GM12873 (cell line): ENCODE measurements around the gene FETUB.

Experiments
- TF ChIP-seq, protein P1 (sequence below): IDR thresholded peaks from 2 replicates; pipeline ENCODE4 v1.5.1; 2012; ENCODE audit warnings: low read depth, mild to moderate bottlenecking, moderate library complexity, low read length, control low read depth; ENCODE audit not compliant: insufficient read depth; ENCODE audit errors: missing control alignments

FETUB gene

DNA sequence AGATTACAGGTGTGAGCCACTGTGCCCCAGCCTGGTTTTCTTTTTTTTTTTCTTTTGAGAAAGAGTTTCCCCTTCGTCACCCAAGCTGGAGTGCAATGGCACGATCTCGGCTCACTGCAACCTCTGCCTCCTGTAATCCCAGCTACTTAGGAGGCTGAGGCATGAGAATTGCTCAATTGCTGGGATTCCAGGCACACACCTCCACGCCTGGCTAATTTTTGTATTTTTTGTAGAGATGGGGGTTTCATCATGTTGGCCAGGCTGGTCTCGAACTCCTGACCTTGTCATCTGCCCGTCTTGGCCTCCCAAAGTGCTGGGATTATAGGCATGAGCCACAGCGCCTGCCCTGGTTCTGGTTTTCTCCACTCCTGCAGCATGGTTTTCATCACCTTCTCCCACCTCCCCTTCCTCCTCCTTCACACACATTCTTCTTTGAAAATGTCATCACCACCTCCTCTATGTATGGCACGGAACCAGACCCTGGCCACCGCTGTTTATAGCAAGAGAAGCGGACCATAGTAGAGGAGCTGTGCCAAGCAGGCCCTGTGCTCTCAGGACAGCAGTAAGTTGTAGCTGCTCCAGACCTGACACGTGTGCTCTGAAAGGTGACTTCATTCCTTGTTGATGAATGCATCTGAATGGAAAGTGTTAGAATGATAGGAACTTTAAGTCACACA, 42.0 kb upstream of the FETUB start:
- TF ChIP-seq, protein P1, sequence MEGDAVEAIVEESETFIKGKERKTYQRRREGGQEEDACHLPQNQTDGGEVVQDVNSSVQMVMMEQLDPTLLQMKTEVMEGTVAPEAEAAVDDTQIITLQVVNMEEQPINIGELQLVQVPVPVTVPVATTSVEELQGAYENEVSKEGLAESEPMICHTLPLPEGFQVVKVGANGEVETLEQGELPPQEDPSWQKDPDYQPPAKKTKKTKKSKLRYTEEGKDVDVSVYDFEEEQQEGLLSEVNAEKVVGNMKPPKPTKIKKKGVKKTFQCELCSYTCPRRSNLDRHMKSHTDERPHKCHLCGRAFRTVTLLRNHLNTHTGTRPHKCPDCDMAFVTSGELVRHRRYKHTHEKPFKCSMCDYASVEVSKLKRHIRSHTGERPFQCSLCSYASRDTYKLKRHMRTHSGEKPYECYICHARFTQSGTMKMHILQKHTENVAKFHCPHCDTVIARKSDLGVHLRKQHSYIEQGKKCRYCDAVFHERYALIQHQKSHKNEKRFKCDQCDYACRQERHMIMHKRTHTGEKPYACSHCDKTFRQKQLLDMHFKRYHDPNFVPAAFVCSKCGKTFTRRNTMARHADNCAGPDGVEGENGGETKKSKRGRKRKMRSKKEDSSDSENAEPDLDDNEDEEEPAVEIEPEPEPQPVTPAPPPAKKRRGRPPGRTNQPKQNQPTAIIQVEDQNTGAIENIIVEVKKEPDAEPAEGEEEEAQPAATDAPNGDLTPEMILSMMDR = no peak

DNA sequence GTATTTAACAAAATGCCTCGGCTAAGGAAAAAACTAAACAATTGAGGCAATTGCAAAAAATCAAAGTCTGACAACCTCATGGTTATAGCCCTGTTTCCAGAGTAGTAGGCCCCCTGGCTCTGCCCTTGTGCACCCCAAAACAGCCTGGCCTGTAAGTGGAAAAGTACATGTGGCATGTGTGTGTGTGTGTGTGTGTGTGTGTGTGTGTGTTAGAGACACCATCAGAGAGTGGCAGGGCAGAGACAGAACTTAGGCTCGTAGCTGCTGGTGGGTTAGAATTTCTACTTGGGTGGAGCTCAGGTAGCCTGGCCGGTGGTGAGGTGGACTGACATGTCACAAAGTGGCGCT, 41.4 kb upstream of the FETUB start:
- TF ChIP-seq, protein P1 = no peak

DNA sequence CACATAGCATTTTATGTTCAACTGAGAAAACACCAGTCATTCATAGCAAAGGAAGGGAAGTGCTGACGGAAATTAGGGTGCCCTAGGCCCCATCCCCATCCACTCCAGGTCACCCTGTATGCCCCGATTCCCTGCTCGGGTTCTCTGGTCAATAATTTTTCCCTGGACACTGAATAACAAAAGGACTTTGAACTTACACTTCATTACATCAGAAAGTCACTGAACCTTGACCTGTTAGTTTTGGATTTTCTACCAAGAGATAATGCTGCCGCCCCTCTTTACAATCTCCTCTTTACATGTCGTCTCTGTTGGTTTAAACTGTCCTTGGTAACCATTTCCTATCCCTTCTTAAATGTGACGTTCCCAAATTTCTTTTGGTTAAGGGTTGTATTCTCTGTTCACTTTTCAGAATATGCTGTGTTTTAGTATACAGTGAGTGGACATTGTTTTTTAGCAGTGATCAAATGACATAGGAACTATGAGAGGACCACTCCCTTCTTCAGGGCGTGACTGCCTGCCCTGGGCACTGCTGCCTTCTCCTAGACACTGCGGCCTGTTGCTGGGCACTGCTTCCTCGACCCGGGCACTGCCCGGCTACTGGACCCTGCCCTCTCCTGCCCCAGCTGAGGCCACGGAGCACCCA, 40.9 kb upstream of the FETUB start:
- TF ChIP-seq, protein P1 = no peak

DNA sequence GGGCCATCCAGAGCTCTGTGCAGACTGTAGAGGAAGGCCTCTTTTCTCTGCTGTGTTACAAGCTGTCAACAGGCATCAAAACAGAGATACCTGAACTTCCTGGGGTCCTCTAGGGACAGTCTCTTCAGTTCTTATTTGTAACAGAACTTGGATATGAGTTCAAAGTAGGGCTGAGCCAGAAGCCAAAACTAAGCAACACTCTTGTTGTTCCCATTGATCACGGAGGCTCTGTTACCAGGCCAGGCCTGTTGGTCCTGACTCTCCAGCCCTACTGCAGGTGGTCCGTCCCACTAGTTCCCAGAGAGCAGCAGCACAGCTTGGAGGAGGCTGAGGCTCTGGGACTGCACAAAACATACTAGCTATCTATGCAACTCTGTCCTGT, 40.4 kb upstream of the FETUB start:
- TF ChIP-seq, protein P1 = no peak

DNA sequence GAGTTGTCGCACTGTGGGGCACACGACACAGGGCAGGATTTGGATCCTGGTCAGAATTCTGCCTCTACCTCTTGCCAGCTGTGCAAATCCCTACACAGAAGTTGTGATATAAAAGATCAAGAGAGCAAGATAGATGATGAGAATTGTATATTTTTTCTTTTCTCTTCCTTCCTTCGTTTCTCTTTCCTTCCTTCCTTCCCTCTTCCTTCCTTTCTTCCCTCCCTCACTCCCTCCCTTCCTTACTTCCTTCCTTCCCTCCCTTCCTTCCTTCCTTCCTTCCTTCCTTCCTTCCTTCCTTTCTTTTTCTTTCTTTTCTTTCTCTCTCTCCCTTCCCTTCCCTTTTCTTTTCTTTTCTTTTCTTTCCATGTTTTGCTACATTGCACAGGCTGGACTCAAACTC, 39.3 kb upstream of the FETUB start:
- TF ChIP-seq, protein P1 = no peak

DNA sequence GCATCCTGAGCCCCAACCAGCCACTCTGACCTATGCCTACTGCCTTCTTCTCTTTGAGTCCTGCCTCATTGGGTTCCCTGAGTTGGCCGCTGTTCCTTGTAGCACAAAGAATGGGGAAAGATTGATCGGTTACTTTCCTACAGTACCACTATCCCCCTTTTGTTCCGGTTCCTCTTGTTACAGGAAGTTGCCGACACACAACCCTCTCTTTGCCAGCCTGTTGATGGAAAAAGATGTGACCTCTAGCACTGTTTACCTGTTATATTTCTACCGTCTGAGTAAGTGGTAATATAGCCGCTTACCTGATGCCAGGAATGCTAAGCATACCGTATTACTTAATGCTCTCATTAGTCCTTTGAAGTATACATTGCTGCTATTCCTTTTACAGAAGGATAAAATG, 37.0 kb upstream of the FETUB start:
- TF ChIP-seq, protein P1 = no peak

DNA sequence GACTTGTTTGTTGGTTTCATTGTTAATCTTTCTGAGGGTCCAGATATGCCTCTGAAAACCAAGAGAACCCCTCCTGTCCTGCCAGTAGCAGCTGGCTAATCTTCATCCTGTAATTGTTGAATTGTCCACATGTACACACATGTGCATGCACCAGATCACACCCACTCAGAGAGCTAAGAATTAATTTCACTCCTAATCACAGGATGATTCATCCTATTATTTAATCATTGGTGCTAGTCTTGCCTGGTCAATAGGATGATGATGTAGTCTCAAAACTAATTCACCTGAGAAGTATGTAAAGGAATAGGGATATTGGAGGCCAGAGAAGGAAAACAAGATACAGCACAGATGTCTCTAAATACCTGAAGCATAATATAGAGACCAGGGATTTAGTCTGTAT, 35.1 kb upstream of the FETUB start:
- TF ChIP-seq, protein P1 = no peak
